HG03097 (cell line): Measurements from ENCODE around the gene HCST.
"Not testable (repeated sequence)": the region's sequence is repeated elsewhere in the genome, so short reads cannot be mapped to it uniquely, and the experiment has no call there.

Source experiments
- ATAC-seq: cut with Tn5 transposase; IDR thresholded peaks from one replicate; pipeline ENCODE4 v1.9.1; 2021; ENCODE audit not compliant: unreplicated experiment, low FRiP score

The HCST gene

GRCh38 chr19:35903550-35904179 is 1.3 kb downstream of the HCST start:
- peak; percentile 46 for ATAC-seq

DNA sequence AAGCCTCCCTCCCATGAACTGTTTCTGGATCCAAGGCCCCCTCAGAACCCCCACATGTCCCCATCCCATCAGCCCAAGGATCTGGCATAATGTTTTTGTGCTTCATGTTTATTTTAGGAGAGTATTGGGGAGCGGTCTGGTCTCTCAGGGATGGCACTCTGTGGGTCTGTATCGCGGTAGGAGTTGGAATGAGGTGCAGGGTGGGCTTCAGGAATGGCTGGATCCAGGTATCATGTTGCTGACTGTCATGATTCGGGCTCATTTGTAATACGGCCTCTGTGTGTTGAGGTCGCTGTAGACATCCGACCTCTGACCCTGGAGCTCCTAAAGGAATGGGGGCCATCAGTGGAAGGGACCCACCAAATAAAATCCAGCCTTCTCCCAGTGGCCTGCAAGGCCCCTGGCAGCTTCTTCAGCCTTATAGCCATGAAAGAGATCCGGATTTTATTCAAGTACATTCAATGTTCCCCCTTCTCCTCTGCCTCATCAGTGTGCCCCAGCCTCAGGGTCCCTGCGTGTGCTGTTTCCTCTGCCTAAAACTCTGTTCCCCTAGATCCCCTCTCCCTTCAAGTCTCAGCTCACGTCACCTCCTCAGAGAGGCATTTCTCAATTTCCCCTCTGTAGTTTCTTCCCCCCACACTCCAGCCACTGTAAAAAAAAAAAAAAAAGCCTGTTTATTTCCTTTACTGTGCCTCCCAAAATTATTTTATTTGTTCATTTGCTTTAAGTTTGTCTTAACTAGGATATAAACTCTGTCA is 2.2 kb downstream of the HCST start:
- ATAC-seq, result no peak

- no peak for ATAC-seq
These were observed 2.9 kb downstream of the HCST start for GRCh38 chr19:35905178-35905727.

DNA sequence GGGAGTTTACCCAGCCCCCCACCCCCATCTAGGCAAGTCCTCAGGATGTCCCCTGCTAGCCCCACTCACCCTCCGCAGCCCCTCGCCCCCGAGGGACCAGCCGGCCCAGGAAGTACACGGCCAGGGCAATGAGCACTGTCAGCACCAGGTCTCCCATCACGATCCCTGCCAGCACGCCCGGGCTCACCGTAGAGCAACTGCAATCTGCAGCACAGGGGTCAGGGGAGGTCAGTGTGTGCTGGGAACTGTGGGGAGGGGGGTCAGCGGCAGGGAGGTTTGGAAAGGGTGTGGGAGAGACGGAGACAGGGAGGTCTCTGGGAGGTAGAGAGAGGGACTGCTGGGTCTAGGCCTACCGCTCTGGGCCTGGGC is 5.0 kb downstream of the HCST start:
- no peak for ATAC-seq

DNA sequence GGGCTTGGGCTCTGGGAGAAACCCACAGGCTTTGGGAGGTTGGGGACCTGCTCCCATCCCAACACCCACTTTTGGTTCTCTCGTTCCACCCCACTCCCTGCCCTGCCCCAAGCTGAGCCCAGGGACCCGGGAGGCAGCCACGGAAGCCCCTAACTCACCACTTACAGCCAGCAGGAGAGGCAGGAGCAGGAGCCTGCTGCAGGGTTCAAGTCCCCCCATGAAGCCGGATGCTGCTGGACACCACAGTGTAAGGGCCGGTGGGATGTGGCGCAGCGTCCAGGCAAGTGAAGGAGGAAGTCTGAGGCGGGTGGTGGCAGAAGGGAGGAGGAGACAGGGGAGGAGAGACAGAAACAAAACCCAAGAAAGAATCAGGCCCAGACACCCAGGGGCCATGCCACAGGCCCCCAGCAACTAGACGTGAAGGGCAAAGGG is 5.7 kb downstream of the HCST start, which contains the start of gene TYROBP:
TYROBP (minus strand) TSS at position 286 of the 432 bp plus-strand sequence; CDS start at position 219, 67 bp downstream.
- no peak for ATAC-seq

- peak; percentile 59 for ATAC-seq
These were observed 6.8 kb downstream of the HCST start for GRCh38 chr19:35908973-35909683.

GRCh38 chr19:35909684-35910035 is 7.3 kb downstream of the HCST start:
- no peak for ATAC-seq

DNA sequence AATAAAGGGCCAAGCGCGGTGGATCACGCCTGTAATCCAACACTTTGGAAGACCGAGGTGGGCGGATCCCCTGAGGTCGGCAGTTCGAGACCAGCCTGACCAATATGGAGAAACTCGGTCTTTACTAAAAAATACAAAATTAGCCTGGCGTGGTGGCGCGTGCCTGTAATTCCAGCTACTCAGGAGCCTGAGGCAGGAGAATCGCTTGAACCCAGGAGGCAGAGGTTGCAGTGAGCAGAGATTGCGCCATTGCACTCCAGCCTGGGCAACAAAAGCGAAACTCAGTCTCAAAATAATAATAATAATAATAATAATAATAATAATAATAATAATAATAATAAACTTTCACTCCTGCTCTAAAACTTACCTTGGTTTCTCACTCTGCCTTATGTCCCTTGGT is 8.0 kb downstream of the HCST start:
- not testable (repeated sequence) for ATAC-seq

GRCh38 chr19:35911173-35911572 is 8.8 kb downstream of the HCST start:
- ATAC-seq, result no peak

GRCh38 chr19:35911790-35912189 is 9.5 kb downstream of the HCST start:
- ATAC-seq, result no peak

DNA sequence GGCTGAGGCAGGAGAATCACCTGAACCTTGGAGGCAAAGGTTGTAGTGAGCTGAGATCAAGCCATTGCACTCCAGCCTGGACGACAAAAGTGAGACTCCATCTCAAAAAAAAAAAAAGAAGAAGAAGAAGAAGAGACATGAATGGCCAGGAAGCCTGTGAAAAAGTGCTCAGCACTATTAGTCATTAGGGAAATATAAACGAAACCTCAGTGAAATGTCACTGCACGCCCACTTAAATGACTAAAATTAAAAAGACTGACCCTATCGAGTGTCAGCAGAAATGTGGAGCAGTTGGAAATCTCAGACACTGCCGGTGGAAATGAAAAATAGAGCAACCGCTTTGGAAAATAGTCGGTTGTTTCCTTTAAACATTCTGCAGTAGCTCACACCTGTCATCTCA is 11.3 kb downstream of the HCST start:
- no peak for ATAC-seq

- ATAC-seq, result no peak
These were observed 13.1 kb downstream of the HCST start for GRCh38 chr19:35915443-35915842.

DNA sequence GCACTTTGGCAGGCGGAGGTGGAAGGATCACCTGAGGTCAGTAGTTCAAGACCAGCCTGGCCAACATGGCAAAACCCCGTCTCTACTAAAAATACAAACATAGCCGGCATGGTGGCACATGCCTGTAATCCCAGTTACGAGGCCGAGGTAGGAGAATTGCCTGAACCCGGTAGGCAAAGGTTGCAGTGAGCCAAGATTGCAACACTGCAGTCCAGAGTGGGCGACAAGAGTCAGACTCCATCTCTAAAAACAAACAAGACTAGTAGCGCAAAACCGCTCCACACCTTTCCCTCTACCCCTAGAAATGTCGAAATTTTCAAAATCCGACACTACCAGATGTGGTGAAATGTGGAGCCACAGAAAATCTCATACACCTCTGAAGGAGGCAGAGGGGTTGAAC is 17.0 kb downstream of the HCST start:
- no peak for ATAC-seq

GRCh38 chr19:35921012-35921411 is 18.7 kb downstream of the HCST start:
- no peak for ATAC-seq

DNA sequence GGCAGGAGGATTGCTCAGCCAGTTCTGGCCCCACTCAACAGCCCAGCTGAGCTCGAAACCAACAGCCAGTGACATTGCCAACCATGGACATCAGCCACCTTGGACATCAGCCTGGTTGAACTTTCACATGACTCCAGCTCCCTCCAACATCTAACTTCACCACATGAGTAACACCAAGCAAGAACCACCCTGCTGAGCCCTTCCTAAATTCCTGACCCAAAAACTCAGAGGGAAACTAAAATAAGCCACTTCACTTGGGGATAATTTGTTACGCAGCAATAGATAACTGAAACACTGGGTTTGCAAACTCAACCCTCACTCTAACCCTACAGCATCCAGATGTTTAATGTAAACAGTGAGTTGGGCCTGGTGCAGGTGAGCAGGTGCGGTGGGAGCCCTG is 23.2 kb downstream of the HCST start:
- ATAC-seq, result no peak

GRCh38 chr19:35928507-35928906 is 26.2 kb downstream of the HCST start:
- ATAC-seq, result no peak

DNA sequence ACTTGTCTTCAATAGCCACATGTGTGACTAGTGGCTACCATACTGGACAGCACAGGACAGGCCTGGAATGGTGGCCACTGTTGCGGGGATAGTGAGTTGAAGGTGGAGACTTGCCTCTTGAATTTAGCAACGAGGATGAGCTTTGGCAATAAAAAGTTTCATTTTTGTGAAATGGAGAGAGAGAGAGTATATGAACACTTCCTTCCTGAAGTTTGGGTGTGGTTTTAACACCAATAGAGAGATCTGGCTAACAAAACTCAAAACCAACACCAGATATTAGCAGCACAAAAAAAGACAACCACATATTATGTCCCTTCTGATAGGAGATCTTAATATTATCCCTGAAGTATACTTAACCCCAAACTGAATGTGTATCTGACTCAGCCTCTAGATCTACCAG is 27.5 kb downstream of the HCST start:
- ATAC-seq, result no peak

DNA sequence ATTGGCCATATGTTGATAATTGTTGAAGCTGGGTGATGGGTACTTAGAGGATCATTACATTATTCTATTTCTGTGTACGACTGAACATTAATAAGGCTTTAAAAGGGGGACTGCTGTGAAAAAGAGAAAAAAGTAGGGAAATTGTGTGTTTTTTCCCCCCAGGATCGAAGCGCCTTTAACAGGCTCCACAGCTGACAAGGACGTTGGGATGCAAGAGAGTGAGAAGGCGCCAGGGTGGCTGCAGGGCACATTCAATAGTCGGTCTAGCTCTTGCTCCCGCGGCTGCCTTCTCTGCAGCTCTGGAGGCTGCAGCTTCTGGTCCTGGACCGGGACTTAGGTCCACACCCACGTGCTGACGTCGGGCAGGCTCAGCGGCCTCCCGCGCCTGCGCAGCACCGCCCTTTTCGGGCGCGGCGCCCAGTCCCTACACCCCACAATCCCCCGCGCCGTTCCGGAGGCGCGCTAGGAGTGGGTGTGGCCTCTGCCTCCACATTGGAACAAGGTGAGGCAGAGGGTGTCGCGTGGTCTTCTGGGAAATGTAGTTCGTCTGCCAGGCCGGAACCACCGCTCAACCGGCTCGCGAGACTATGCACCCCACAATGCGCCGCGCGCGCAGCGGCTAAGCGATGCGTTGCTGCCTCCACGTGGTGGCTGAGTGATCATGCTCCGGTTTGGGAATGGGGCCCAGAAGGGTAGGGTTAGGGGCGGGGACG is 29.0 kb downstream of the HCST start:
- ATAC-seq, result peak; percentile 95

DNA sequence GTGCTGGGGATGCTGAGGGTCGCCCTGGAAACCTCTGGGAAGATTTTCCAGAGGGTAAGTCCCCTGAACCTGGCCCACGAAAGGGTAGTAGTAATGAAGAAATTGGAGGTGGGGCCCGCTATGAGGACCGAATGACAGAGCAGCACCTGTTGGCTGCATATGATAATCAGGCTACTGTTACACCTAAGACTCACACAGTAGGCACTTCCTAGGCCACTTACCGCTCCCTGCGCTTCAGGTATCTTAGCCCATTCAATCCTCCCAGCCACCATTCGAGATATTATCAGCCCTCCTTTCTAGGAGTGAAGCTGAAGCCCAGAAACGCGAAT is 29.5 kb downstream of the HCST start:
- no peak for ATAC-seq

GRCh38 chr19:35932291-35932936 is 30.1 kb downstream of the HCST start:
- no peak for ATAC-seq
